GM12801 (cell line): ENCODE data around the gene NSFL1C.

Experiments used
- TF ChIP-seq, protein P1 (sequence below): IDR thresholded peaks from one replicate; pipeline ENCODE4 v1.5.1; 2011; ENCODE audit warnings: control low read depth; ENCODE audit not compliant: insufficient read length; ENCODE audit errors: extremely low read depth

NSFL1C gene

DNA sequence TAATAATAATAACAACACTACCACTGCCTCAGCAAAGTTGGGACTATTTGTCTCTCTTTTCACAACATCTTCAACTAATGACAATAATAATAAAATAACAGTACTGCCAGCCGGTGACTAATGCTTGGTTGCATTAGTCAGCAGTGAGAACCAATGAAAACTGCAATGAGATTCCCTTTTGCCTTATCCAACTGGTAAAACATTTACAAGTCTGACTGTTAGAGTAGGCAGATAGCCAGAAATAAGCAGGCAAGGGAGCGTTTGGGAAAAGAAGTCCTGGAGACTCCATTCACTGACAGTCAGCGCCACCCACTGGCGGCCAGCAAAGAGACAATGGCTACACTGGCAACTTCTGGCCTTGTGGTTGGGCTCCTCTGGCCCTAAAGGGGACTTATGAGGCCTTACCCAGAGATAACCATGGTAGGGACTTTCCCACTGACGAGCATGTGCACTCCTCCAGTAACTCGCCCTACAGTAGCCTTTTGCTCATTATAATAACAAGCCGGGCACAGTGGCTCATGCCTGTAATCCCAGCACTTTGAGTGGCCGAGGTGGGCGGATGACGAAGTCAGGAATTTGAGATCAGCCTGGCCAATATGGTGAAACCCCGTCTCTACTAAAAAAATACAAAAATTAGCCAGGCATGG lies 3.4 kb upstream of the NSFL1C start:
- TF ChIP-seq, protein P1, sequence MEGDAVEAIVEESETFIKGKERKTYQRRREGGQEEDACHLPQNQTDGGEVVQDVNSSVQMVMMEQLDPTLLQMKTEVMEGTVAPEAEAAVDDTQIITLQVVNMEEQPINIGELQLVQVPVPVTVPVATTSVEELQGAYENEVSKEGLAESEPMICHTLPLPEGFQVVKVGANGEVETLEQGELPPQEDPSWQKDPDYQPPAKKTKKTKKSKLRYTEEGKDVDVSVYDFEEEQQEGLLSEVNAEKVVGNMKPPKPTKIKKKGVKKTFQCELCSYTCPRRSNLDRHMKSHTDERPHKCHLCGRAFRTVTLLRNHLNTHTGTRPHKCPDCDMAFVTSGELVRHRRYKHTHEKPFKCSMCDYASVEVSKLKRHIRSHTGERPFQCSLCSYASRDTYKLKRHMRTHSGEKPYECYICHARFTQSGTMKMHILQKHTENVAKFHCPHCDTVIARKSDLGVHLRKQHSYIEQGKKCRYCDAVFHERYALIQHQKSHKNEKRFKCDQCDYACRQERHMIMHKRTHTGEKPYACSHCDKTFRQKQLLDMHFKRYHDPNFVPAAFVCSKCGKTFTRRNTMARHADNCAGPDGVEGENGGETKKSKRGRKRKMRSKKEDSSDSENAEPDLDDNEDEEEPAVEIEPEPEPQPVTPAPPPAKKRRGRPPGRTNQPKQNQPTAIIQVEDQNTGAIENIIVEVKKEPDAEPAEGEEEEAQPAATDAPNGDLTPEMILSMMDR = no peak

DNA sequence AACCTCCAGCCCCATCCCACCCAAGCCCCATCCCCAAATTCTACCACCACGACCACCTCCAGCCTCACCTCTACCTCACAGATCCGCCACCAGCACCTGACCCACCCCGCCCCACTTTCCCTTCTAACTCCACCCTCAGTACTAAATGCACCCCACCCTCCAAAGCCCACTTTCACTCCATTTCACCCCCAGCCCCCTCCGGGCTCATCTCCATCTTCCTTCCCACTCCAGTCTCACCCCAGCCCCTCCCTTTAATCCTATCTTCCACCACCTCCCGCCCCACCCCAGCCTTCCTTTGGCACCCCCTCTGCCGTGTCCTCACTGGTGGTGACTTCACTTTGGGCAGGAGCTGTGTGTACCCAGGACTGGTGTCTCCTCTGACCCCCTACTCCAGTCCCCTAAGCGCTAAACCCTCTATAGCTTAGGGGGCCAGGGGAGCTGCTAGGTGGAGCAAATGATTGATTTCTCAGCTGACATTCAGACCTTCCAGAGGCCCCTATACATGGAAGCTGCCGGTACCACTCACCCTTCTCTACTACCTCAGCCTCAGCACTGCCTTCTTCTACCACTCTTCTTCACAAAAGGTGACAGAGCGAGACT lies 2.8 kb upstream of the NSFL1C start:
- TF ChIP-seq, protein P1 = no peak

DNA sequence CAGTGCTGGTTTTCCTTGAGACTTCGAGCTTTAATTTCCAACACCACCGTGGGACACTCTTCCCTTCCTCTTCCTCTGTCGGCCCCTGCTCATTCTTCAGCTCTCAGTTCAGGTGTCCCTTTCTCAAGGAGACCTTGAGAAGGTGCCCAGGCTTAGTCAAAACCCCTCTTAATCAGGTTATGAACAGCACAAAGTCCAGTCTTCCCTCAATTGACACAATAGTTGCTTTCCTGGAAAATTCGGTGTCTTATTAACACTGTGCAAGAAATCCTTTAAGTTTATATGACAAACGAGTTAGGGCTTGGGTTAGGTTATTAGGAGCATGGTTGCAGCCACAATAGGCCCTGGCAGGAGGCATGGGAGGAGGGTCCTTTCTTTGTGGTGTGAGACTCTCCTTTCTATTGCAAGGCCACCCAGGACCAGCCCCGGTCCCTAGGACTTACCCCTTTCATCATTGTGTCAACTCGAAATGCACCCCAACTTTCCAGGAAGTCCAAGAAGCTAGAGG lies 1.5 kb upstream of the NSFL1C start:
- TF ChIP-seq, protein P1 = no peak

DNA sequence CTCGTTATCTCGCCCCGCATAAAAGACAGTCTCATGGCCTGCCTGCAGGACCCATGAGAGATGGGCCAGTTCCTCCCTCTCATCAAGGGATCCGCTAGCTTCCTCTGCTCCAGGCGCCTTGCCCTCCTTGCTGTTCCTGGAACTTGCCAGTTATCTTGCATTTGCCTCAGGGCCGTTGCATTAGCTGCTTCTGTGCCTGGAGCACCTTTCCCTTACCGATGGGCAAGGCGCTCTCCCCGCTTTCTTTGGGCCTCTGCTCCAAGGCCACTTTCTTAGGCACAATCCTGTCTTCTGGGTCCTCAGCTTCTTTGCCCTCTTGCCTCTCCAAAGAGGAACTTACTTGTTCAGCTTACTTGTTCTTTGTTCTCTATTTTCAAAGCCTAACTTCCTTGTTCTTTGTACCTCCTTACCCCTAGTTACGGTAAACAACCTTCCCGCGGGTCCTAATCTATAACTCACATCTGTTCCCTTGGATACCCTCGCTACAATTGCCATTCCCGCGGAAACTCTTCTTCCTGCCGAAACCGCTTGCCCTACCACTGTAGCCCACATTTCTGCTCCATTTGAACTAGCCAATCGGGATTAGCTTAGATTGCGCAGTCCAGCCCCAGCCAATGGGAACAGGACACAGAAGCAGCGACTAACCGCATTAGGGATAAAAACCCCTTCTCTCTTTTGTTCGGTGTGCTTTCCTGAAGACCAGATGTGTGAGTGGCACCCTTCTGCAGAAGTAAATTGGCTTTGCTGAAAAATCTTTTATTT lies 887 bp upstream of the NSFL1C start:
- TF ChIP-seq, protein P1 = no peak

DNA sequence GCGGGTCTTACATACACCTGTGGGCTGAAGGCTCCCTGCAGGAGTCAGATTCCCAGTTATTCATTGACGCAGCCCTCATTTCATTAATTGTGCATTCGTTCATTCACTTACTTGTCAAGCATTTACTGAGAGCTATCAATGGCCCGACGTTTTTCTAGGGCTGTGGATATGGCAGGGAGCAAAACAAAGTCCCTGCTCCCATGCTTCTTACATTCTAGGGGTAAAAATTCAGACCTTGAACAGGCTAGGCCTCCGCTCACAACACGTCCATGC lies 369 bp upstream of the NSFL1C start:
- TF ChIP-seq, protein P1 = no peak

DNA sequence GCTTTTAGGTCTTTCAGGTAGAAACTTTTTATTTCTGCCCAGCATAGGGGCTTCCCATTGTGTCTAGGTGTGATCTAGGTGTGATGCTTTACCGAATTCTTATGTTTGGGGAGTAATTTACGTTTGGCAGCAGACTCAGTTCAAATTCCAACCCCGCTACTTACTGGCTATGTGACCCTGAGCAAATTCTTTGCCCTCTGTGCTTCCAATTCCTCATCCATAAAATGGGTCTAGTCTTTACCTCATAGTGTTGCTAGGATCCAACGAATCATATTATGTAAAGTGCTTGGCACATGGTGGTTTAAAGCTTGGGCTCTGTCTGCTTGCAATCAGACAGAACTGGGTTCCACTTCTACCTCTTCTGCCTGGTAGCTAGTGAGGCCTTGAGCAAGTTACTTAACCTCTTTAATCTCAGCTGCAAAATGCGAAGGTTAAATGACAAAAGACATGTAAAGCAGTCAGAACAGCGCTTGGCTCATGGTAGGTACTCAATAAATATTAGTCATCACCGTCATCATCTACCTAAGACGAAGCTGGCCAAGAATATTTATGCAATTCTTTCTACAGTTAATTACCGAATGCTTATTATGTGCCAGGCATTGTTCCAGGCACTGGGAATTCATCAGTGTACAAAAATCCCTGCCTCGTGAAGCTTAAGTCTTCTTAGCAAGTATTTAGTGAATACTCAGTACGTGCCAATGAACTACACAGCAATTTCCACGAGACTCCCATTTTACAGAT lies 1.0 kb downstream of the NSFL1C start:
- TF ChIP-seq, protein P1 = no peak

DNA sequence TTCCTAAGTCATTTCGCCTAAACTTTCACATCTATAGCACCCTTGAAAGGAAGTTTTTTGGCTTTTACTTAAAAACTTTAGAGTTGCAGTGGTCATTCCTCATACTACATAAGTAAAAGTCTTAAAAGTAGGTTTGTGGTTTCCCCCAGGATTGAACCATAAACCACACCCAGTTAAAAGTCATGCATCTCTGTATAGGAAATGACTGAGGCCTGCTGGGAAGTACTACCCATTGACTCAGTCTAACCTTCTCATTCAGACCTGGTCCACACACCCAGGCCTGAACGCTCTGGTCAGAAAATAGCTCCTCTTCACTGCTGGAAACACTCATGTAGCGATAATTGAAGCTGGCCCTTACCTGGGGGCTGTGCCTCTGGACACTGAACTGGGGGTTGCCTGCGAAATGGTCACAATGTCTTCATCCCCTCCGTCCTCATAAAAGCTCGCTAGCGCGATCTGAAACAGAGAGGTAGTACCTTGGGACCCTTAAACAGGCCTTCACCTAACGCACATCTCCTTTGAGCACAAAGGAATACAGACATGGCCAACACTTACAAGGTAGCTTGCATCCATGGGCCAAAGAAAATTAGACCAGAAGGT lies 2.6 kb downstream of the NSFL1C start:
- TF ChIP-seq, protein P1 = no peak
